MM.1S (cell line): ENCODE data around the gene ARSG.
"Not testable (repeated sequence)": the region's sequence is repeated elsewhere in the genome, so short reads cannot be mapped to it uniquely, and the experiment has no call there.

ENCODE experiments used
- DNase-seq: peaks from one replicate; pipeline ENCODE4 v3.0.0-alpha.2; 2015
- H2AFZ ChIP-seq: fragments of 300-600 bp; sonication (generic); 2 replicates; pipeline ENCODE4 v1.6.0; 2016; ENCODE audit warnings: antibody characterized with exemption, low read length
- H3F3A ChIP-seq: fragments of 300-600 bp; sonication (generic); 2 replicates; pipeline ENCODE4 v1.6.1; 2016; ENCODE audit warnings: mild to moderate bottlenecking, antibody characterized with exemption, low read length, moderate library complexity, mixed read lengths; ENCODE audit not compliant: insufficient read depth
- H3K27ac ChIP-seq: fragments of 300-600 bp; sonication (generic); 2 replicates; pipeline ENCODE4 v1.5.1; 2016; ENCODE audit warnings: mild to moderate bottlenecking, low read length
- H3K27me3 ChIP-seq: fragments of 300-600 bp; sonication (generic); replicated peaks from 2 replicates; pipeline ENCODE4 v1.6.0; 2016; ENCODE audit warnings: low read length; ENCODE audit not compliant: insufficient read depth
- H3K36me3 ChIP-seq: fragments of 300-600 bp; sonication (generic); replicated peaks from 2 replicates; pipeline ENCODE4 v1.6.1; 2016; ENCODE audit warnings: mild to moderate bottlenecking, low read length, mixed read lengths; ENCODE audit not compliant: insufficient read depth
- H3K4me1 ChIP-seq: fragments of 300-600 bp; sonication (generic); 2 replicates; pipeline ENCODE4 v1.6.1; 2016; ENCODE audit warnings: low read length, mixed read lengths
- H3K4me2 ChIP-seq: fragments of 300-600 bp; sonication (generic); 2 replicates; pipeline ENCODE4 v1.6.0; 2016; ENCODE audit warnings: low read depth, low read length
- H3K4me3 ChIP-seq: fragments of 300-600 bp; sonication (generic); 2 replicates; pipeline ENCODE4 v1.5.1; 2016; ENCODE audit warnings: low read length, mixed read lengths
- H3K79me2 ChIP-seq: fragments of 300-600 bp; sonication (generic); 2 replicates; pipeline ENCODE4 v1.6.1; 2016; ENCODE audit warnings: mixed run types, low read length, mixed read lengths
- H3K9ac ChIP-seq: fragments of 300-600 bp; sonication (generic); 2 replicates; pipeline ENCODE4 v1.6.1; 2016; ENCODE audit warnings: low read length, mixed read lengths
- H3K9me2 ChIP-seq: fragments of 300-600 bp; sonication (generic); replicated peaks from 2 replicates; pipeline ENCODE4 v1.6.1; 2016; ENCODE audit warnings: mild to moderate bottlenecking, low read length, mixed read lengths; ENCODE audit not compliant: insufficient read depth
- H3K9me3 ChIP-seq: fragments of 300-600 bp; sonication (generic); replicated peaks from 2 replicates; pipeline ENCODE4 v1.6.1; 2016; ENCODE audit warnings: mild to moderate bottlenecking, low read length, mixed read lengths; ENCODE audit not compliant: insufficient read depth
- H4K20me1 ChIP-seq: fragments of 300-600 bp; sonication (generic); 2 replicates; pipeline ENCODE4 v1.6.1; 2016; ENCODE audit warnings: mild to moderate bottlenecking, low read length, moderate library complexity, mixed read lengths; ENCODE audit not compliant: insufficient read depth
- CTCF ChIP-seq: fragments of 300-600 bp; sonication (generic); IDR thresholded peaks from 2 replicates; pipeline ENCODE4 v1.5.1; 2016; ENCODE audit warnings: antibody characterized with exemption, low read length, mixed read lengths
- EZH2 ChIP-seq: fragments of 300-600 bp; sonication (generic); optimal IDR thresholded peaks from 2 replicates; pipeline ENCODE3; 2017; ENCODE audit warnings: low read depth, mild to moderate bottlenecking, antibody characterized with exemption, low read length, mixed read lengths
- EZH2phosphoT487 ChIP-seq: fragments of 300-600 bp; sonication (generic); IDR thresholded peaks from 2 replicates; pipeline ENCODE4 v1.6.1; 2018; ENCODE audit warnings: antibody characterized with exemption, low read length

Gene ARSG

GRCh38 chr17:68307443-68307842 lies 16.1 kb downstream of the ARSG start:
- Histone ChIP-seq H3K4me2 (no peak overlapping the region), H4K20me1 (no peaks in the 10 kb centered on the region), H3K27ac (no peak overlapping the region), H3F3A (no peaks in the 10 kb centered on the region), H2AFZ (no peak overlapping the region), H3K4me3 (no peak overlapping the region), H3K9ac (no peak overlapping the region), H3K79me2 (no peaks in the 10 kb centered on the region), H3K27me3 (no peaks in the 10 kb centered on the region), H3K9me2 (no peaks in the 10 kb centered on the region), H3K4me1 (no peaks in the 10 kb centered on the region), H3K36me3 (no peaks in the 10 kb centered on the region), H3K9me3 (no peaks in the 10 kb centered on the region)
- TF ChIP-seq EZH2 (no peak), CTCF (no peak), EZH2phosphoT487 (no peak)
- DNase-seq: no peak

- H3K79me2 ChIP-seq, H4K20me1 ChIP-seq, H3K4me3 ChIP-seq, H3F3A ChIP-seq, DNase-seq, H3K9me2 ChIP-seq, H3K36me3 ChIP-seq, H3K4me2 ChIP-seq, H3K9ac ChIP-seq, H2AFZ ChIP-seq, H3K9me3 ChIP-seq, H3K27ac ChIP-seq, H3K4me1 ChIP-seq, H3K27me3 ChIP-seq: not testable (repeated sequence)
Measured at GRCh38 chr17:68308486-68308885, 17.2 kb downstream of the ARSG start.

- not testable (repeated sequence) for H3K36me3 ChIP-seq, H3K9me2 ChIP-seq, H3K9ac ChIP-seq, H3F3A ChIP-seq, DNase-seq, H3K27me3 ChIP-seq, H3K4me2 ChIP-seq, H3K4me1 ChIP-seq, H2AFZ ChIP-seq, H3K4me3 ChIP-seq, H3K9me3 ChIP-seq, H3K79me2 ChIP-seq, H4K20me1 ChIP-seq, H3K27ac ChIP-seq
Measured at GRCh38 chr17:68309066-68309670, 17.9 kb downstream of the ARSG start.

GRCh38 chr17:68310152-68310551 lies 18.9 kb downstream of the ARSG start:
- Histone ChIP-seq H3K9me2 (no peaks in the 10 kb centered on the region), H3F3A (no peaks in the 10 kb centered on the region), H3K27me3 (no peaks in the 10 kb centered on the region), H3K4me2 (no peak overlapping the region), H3K4me1 (no peaks in the 10 kb centered on the region), H3K4me3 (no peak overlapping the region), H3K9ac (no peak overlapping the region), H2AFZ (no peak overlapping the region), H4K20me1 (no peaks in the 10 kb centered on the region), H3K9me3 (no peaks in the 10 kb centered on the region), H3K79me2 (no peaks in the 10 kb centered on the region), H3K27ac (no peak overlapping the region), H3K36me3 (no peaks in the 10 kb centered on the region)
- no peak for TF ChIP-seq CTCF
- TF ChIP-seq EZH2phosphoT487: no peak
- TF ChIP-seq EZH2: no peak
- no peak for DNase-seq
